HG03432 (cell line): ENCODE results near the gene CCDC28B.
A peak's percentile ranks its signal among the peaks of the same experiment; 100 is the strongest.

ENCODE experiments used
- ATAC-seq: cut with Tn5 transposase; IDR thresholded peaks from one replicate; pipeline ENCODE4 v1.9.1; 2021; ENCODE audit warnings: mild to moderate bottlenecking, moderate library complexity; ENCODE audit not compliant: unreplicated experiment

CCDC28B gene

DNA sequence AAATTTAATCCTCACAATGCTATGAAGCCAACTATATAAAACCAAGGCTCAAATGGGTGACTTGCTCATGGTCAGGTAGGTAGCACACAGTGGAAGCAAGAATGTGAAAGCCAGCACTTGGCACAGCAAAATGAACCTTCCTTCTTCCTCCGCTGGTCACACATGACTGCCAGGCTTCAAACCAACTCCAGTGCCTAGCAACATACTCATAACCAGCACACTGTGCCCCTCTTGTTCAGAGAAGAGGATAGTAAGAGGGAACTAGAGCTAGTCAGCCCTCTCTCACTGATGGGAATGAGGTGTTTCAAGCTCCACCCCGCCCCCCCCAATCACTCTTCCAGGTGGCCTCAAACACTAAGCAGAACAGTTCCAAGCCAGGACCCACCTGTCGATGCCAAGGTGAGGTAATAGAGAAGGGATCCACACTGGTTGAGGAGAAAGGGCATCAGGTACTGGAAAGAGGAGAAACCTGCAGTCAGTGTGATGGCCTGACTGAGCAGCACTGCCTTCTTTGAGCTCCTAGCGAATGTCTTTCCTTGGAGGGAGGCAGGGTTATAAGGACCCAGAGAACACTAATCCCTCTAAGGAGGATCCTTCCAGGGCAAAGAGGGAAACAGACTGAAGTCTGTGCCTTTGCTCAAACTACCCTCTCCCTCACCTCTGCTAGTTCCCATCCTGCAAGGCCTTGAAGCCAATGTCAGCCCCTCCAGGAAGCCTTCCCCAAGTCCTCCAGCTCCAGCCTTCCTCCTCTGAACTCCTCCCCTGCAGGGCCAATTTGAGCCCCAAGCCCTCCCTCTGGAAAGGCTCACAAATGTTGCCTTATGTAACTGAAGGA, 20.6 kb downstream of the CCDC28B start:
- ATAC-seq: no peak

DNA sequence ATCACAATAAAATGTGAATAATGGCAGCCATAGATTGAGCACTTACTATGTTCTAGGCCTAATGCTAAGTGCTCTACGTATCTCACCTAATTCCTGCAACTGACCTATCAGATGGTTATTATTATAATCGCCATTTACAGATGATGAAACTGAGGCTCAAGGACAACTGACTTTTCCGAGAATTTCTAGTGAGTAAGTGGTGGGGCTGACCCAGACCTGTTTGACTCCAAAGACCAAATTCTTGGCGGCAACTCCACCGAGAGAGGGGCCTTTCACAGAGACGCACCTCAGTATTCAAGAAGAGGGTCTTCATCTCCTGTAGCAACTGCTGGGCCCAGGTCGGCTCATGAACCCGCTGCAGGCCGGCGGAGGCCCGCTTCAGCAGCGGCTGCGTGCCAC, 21.2 kb downstream of the CCDC28B start:
- no peak for ATAC-seq

DNA sequence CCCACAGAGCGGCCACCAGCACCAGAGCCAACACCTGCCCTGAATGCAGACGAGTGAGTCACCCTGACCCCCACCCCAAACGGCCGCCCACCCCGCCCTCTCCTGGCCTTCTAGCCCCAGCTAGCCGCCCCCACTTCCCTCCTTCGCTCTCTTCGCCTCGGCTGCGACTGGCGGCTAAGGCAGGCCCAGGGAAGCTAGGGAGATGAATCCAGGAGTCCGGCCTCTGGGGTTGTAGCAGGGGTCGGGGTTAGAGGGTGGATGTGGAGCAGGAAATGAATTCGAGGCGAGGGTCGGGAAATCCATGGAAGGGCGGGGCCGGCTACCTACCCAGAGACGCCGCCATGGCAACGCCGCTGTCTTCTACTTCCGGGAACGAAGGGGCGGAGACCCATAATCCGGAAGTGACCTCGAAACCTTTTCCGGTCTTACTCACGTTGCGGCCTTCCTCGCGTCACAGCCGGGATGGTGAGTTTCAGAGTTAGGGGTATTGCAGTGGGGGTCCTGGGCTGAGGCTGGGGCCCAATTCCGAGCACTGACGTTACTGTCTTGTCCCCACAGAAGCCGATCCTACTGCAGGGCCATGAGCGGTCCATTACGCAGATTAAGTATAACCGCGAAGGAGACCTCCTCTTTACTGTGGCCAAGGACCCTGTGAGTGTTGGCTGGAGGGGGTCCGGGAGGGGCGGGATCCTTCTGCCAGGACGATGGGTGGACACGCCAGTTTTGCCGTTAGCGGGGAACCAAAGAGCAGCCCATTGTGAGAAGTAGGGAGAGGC, 21.8 kb downstream of the CCDC28B start, which contains the start of the genes EIF3I and TMEM234:
Gene EIF3I, plus strand, starts transcription at position 428 of the 776 bp plus-strand sequence. Its CDS starts 35 bp downstream, at position 463.
Gene TMEM234, minus strand, starts transcription at position 374 of the 776 bp plus-strand sequence. Its CDS starts 31 bp downstream, at position 343.
- ATAC-seq: peak; percentile 88

DNA sequence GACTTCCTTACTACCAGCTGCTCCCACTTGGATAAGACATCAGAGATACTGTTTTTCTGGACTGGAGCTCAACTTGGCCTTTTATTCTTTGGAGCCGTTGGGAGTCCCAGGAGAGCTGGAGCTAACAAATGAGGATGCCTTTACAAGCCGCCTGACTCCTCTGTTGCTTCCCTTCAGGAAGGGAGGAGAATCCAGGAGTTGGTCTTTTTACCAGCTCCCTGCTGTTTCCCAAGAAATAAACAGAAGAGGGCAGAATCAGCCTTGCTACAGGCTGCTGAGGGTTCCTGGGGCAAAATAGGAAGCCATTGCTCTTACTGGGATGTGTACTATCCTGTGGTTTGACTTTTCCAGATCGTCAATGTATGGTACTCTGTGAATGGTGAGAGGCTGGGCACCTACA, 23.3 kb downstream of the CCDC28B start:
- no peak for ATAC-seq

DNA sequence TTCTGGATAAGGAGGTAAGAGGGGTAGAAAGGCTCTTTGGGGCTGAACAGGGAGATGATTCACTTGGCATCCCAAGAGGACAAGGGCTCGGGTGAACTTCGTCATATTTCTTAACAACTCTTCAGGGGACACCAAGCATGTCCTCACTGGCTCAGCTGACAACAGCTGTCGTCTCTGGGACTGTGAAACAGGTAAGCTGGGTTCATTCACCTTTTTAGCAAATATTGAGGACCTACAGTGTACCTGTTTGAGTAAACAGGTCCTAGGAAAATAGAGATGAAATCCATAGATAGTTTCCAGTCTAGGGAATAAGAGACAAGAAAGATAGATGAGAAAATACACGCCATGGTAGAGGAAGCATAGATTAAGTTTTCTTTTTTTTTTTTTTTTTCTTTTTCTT, 23.9 kb downstream of the CCDC28B start:
- no peak for ATAC-seq

DNA sequence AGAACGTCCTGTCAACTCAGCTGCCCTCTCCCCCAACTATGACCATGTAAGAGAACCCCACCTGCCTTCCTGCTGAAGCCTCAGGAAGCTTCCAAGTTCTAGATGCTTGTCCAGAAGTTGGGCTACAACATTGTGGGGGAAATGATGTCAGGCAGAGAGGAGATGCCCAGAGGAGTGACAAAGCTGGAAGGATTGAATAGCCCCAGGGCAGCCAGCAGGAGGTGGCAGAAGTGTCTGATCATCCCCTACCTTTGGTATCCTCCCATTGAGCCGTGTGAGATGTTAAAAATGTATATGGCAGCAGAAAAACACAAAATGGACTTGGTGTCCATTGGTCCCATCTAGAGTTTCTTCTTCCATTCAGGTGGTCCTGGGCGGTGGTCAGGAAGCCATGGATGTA, 28.4 kb downstream of the CCDC28B start:
- no peak for ATAC-seq

DNA sequence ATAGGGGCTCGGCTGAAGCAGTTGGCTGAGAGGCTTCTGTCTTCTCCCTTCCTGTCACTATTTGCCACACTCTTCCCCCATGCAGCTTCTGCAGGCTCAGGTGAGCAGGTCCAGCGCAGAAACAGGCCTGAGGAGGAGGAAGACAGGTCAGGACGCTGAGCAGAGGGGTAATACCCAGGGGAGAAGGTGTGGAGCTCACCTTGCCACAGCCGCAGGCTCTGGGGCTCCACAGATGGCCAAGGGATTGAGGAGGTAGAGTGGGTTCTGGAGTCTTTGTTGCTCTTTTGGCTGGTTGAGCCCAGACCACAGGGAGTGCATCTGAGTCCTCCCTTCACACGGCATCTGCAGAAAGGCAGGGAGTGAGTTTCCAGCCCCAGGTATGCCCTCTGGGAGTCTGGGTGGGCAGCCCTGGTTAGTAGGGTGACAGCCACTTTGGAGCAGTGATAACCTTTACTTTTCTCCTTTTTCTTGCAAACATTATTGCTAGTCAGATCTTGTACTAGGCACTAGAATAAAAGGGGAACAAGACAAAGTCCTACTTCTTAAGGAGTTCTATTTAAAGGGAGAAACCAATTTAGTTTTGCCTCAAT, 31.5 kb downstream of the CCDC28B start:
- no peak for ATAC-seq

DNA sequence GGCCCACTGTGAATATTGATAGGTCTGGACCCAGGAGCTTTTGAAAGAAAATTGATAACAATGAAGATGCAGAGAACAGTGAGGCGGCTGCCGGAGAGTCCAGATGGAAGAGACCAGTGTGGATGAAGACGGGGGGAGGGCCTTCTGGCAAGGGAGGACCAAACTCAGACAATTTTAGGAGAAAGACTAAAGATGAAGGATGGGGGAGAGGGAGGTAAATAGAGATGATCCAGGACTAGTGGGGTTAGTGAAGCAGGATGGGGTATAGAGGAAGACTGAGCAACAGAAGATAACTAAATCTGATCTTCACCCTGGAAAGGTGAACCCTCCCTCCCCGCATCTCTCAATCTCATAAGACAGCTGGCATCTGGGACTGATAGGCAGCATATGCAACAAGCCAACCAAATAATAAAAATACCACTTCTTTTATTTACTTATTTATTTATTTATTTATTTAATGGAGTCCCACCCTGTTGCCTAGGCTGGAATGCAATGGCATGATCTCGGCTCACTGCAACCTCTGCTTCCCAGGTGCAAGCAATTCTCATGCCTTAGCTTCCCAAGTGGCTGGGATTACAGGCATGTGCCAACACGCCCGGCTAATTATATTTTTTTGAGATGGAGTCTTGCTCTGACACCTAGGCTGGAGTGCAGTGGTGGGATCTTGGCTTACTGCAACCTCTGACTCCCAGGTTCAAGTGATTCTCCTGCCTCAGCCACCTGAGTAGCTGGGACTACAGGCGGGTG, 32.3 kb downstream of the CCDC28B start:
- ATAC-seq: no peak

DNA sequence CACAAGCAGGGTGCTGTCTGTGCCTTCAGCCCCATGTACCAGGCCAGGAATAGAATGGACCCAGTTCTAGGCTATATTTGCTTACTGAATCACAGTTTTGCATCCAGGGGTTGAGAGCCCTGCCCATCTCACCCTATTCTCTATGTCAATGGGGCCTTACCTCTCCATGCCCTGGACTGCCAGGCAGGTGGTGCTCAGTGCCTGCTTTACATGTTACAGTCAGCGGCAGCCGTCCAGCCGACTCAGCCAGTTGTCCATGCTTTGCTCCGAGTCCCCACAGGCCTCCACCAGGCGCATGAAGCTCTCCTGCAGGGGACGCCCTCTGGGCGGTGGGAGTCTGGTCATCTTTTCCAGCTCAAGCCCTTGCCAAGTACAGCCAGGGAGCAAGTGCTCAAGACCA, 34.4 kb downstream of the CCDC28B start:
- ATAC-seq: no peak

DNA sequence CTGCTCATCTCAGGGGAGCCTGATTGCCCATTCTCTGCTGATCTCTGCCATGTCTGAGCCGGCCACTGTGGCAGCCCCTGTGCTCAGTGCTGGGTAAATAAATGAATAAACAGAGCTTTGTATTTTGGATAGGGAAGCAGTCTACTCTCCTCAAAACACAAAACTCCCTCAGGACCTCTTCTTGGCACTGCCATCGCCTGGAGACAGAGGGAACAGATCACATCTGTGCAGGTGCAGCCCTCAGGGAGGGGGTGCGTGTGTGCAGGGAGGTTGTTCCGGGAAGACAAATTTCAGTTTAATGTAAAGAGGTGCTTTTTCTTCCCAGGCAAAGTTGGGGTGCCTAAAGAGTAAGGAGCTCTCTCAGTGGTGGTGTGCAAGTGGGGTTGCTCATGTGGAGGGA, 38.9 kb downstream of the CCDC28B start:
- no peak for ATAC-seq

DNA sequence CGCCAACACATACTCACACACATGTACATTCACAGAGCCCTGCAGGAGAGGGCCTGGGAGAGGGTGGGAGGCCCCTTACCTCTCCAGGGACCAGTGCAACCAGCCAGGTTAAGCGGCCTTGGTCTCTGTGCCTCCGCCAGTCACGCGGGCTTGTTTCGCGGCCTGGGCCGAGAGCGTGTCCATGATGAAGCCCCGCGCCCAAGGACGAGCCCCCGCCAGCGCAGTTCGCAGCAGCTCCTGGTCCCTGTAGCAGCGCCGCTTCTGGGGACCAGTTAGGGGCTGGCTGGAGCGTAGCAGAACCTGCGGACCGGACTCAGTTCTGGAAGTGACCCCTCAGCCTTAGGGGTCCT, 39.4 kb downstream of the CCDC28B start:
- no peak for ATAC-seq

DNA sequence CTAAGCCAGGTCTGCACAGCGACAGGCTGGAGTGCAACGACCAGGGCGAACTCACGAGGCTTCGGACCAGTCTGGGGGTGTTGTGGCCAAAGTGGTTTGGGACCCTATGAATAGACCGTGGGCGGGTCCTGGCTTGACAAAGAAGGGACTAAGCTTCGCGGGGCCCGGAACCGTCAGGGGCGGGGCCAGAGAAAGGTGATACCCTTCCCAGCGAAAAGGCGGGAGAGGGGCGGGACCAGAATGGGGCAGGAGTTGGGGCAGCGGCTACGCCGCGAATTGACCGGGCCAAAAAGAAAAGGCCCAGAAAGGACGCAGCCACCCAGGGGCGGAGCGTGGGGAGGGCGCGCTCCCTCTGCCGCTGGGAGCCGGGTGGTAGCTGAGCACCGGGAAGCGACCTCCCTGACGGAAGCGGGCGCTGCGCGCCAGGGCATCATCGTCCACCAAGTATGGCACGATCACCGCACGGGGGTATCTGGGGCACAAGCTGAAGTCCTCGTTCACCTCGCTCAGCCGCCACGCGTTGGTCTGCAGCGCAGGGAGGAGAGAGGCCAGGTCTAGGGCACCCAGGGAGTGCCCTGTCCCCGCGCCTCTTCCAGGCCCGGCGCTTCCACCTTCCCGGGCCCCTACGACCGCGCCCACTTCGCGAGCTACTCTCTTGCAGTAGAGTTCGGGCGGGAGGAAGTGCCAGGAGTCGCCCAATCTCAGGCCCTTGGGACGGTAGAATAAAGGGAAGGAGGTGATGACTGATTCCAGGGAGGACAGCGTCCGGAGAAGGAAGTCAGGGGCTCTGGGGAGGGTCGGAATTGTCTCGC, 40.0 kb downstream of the CCDC28B start:
- ATAC-seq: peak; percentile 66

DNA sequence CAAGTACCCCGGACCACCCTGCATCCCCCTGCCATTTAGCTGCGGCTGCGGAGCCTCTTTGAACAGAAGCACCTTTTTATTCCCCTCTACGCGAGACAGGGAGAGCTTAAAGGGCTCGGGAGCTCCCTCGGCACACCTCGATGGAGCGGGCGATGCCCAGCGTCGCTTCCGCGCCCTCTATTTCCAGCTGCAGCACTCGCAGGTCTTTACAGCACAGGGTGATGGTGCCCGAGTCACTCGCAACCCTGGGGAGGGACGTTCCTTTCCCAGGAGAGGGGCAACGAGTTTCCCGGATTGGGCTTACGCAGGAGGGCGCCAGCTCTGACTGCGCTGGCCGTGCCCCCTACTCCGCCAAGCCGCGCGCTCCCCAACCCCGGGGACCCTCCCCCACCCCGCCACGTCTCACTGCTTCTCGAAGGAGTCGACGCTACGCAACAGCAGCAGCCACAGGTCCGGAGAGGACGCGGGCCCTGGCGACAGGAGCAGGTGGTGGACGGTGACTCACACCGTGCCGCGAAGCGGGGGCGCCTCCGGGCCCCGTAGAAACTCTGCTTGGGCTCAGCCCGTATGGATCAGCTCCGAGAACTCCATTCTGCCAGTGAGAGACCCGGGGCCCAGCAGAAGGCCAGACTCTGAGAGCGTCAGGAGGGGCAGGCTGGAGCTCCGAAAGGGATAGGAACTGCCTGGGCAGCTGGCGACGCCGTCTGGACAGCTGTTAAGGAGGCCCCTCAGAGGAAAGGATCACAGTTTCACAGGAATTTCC, 40.8 kb downstream of the CCDC28B start:
- ATAC-seq: peak; percentile 56

DNA sequence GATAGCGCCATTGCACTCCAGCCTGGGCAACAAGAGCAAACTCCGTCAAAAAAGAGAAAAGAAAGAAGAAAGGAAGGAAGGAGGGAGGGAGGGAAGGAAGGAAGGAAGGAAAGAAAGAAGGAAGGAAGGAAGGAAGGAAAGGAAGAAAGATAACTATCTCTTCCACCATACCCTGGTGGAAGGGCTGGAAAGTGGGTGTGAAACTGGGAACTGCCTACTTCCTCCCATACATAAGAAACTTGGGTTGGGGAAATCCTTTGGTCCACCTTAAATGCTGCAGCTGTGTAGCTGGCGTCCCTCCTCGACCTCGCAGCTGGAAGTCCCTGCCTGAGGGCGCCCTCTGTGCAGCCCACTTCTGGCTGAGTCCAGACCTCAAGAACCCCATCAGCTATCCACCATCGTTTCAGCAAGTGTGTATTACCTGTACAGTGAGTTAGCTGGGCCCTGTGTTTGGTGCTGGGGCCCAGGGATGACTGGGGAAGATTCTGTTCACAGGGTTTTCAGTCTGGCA, 42.0 kb downstream of the CCDC28B start:
- ATAC-seq: no peak

DNA sequence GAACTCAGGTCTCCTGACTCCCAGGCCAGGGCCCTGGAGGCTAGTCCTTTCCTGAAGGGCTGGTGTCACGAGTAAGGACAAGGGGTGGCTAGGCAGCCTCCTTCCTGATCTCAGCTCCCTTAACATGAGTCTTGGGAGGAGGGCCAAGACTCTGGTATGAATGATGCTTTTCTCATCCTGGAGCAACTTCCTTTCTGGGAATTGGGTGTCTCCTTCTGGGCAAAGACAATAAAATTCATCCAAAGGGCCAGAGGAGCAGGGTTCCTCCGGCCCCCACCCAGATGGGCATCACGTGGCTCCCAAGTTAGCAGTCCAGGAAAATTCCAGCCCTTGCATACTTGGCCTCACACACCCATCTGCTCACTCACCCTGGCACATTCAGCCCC, 46.5 kb downstream of the CCDC28B start, which contains the start of gene FAM167B:
Gene FAM167B, plus strand, starts transcription at position 335 of the 386 bp plus-strand sequence. CDS start 200 bp downstream, outside the sequence.
- no peak for ATAC-seq

DNA sequence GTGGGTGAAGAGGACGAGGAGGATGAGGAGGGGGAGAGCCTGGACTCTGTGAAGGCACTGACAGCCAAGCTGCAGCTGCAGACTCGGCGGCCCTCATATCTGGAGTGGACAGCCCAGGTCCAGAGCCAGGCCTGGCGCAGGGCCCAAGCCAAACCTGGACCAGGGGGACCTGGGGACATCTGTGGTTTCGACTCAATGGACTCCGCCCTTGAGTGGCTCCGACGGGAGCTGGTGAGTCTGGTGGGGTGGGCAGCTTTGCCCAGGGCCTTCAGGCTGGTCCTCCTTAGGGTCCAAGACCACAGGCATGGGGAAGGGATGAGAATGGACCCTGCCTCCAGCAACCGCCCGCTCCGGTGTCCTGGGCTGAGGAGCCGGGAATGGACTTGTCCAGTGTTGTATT, 47.1 kb downstream of the CCDC28B start:
- ATAC-seq: no peak

DNA sequence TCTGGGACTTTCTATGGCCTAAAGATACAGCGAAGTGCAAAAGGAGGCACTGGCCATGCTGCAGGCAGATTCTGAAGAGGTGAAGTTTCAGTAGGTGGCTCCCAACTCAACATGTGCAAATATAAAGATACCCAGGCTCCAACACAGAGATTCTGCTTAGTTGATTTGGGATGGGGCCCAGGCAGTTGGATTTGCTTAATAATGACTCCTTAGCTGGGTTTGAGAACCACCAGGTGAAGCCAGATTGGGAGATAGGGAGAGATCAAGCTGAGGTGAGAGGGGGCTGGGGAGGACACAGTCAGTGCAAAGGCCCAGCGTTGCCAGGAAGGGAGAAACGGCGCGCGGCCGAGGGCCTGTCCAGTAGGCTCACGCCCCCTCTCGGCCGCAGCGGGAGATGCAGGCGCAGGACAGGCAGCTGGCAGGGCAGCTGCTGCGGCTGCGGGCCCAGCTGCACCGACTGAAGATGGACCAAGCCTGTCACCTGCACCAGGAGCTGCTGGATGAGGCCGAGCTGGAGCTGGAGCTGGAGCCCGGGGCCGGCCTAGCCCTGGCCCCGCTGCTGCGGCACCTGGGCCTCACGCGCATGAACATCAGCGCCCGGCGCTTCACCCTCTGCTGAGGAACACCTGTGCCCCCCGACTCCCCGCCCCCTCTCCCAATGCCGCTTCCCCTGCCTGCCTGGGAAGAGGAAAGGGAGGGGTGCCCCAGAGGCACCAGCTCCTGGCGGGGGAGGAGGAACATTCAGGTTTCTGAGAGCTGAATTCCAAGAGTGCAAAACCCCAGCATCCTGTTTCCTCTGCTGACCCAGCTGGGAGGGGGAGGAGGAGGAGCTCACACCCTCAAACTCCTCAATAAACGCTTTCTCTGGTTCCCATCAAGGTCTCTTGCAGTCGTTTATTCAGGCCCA, 47.8 kb downstream of the CCDC28B start:
- peak; percentile 45 for ATAC-seq
